Endodermal cell (in vitro differentiated cells): ENCODE results near the gene JAZF1. TPM values are rescaled to one million over a fixed set of nuclear protein-coding genes. Genes with fewer than 3 reads are reported as not detected.

ENCODE experiments used
- DNase-seq: peaks from one replicate; pipeline ENCODE4 v3.0.0-alpha.2; 2017
- H3K27ac ChIP-seq: 2 replicates; pipeline ENCODE4 v1.5.1; 2013; ENCODE audit warnings: mild to moderate bottlenecking, low read depth, low read length, moderate library complexity
- H3K27me3 ChIP-seq: 2 replicates; pipeline ENCODE4 v1.6.1; 2013; ENCODE audit warnings: mild to moderate bottlenecking, low read length, moderate library complexity; ENCODE audit not compliant: insufficient read depth, control insufficient read depth, poor library complexity, severe bottlenecking
- H3K36me3 ChIP-seq: 2 replicates; pipeline ENCODE4 v1.7.0; 2013; ENCODE audit warnings: mild to moderate bottlenecking, low read length, moderate library complexity; ENCODE audit not compliant: control insufficient read depth, insufficient read depth
- H3K4me1 ChIP-seq: one replicate; pipeline ENCODE4 v1.7.0; 2013; ENCODE audit warnings: low read length; ENCODE audit not compliant: control insufficient read depth, insufficient read depth
- H3K4me3 ChIP-seq: 2 replicates; pipeline ENCODE4 v1.5.1; 2013; ENCODE audit warnings: mild to moderate bottlenecking, low read length, moderate library complexity
- H3K9ac ChIP-seq: 2 replicates; pipeline ENCODE4 v1.6.1; 2013; ENCODE audit warnings: mild to moderate bottlenecking, low read length, moderate library complexity; ENCODE audit not compliant: poor library complexity, severe bottlenecking; ENCODE audit errors: extremely low read depth
- H3K9me3 ChIP-seq: 2 replicates; pipeline ENCODE4 v1.6.1; 2013; ENCODE audit warnings: mild to moderate bottlenecking, low read length, moderate library complexity; ENCODE audit not compliant: control insufficient read depth
- H3K27ac Mint-ChIP-seq: 2 replicates; pipeline ENCODE4 v1.8.0; 2020; ENCODE audit warnings: mixed read lengths
- H3K27me3 Mint-ChIP-seq: 2 replicates; pipeline ENCODE4 v1.8.0; 2021; ENCODE audit warnings: mild to moderate bottlenecking, mixed read lengths; ENCODE audit not compliant: insufficient read depth
- H3K36me3 Mint-ChIP-seq: 2 replicates; pipeline ENCODE4 v1.8.0; 2020; ENCODE audit warnings: low read depth, mixed read lengths
- H3K4me1 Mint-ChIP-seq: 2 replicates; pipeline ENCODE4 v1.8.0; 2020; ENCODE audit warnings: mixed read lengths
- H3K4me3 Mint-ChIP-seq: 2 replicates; pipeline ENCODE4 v1.8.0; 2020; ENCODE audit warnings: mild to moderate bottlenecking, moderate library complexity, mixed read lengths
- H3K9me3 Mint-ChIP-seq: 2 replicates; pipeline ENCODE4 v1.8.0; 2020; ENCODE audit warnings: mild to moderate bottlenecking, mixed read lengths
- CTCF ChIP-seq: fragments of 200-600 bp; sonication (generic); conservative IDR thresholded peaks from 2 replicates; pipeline ENCODE4 v1.5.0; 2021; ENCODE audit warnings: antibody characterized with exemption, mild to moderate bottlenecking
- WGBS, 2 experiments: methylation state at CpG; one replicate each; pipeline versions ENCODE4 v1.1.5 to v1.1.7; 2013; ENCODE audit warnings: missing lambda C conversion rate in 2 of 2, mixed read lengths in 1 of 2; ENCODE audit not compliant: insufficient coverage in 1 of 2, insufficient read length in 1 of 2; 5-methylcytosine and 5-hydroxymethylcytosine counted together
- total RNA-seq, 2 donors: library from RNA; stranded (reverse); fragmentation: NEBNext Ultra II Directional in 1 of 2; extraction: Animal tissue kit (Norgen Biotek cat#: 25700) in 1 of 2; gene quantifications; 2 replicates in 1 of 2; 3 replicates in 1 of 2; pipeline ENCODE4 v1.2.1, GENCODE V29; 2021

The JAZF1 gene
- total RNA-seq, 2 donors from 2014 or later: 18.3 to 33.6 TPM

GRCh38 chr7:28106321-28106829 is 74.2 kb downstream of the JAZF1 start:
- Mint-ChIP-seq H3K9me3 (no peaks in the 10 kb centered on the region), H3K4me1 (peaks cover 31% of the 10 kb centered on the region), H3K36me3 (peaks cover 9% of the 10 kb centered on the region), H3K4me3 (no peak overlapping the region), H3K27ac (no peak overlapping the region), H3K27me3 (no peaks in the 10 kb centered on the region)
- WGBS, 2 experiments: 91 to 100% methylated on average over 1 to 6 of the region's 6 CpGs
- H3K9ac ChIP-seq: no peak overlapping the region
- no peak overlapping the region for H3K4me3 ChIP-seq
- H3K36me3 ChIP-seq: no peaks in the 10 kb centered on the region
- no peaks in the 10 kb centered on the region for H3K27me3 ChIP-seq
- no peaks in the 10 kb centered on the region for H3K9me3 ChIP-seq
- DNase-seq: no peak
- peaks cover 9% of the 10 kb centered on the region for H3K4me1 ChIP-seq
- H3K27ac ChIP-seq: no peak overlapping the region
- no peak for TF ChIP-seq CTCF

GRCh38 chr7:28105234-28105633 is 75.4 kb downstream of the JAZF1 start:
- no peak overlapping the region for H3K9ac ChIP-seq
- Mint-ChIP-seq H3K36me3 (peaks cover 9% of the 10 kb centered on the region), H3K27ac (no peak overlapping the region), H3K4me3 (no peak overlapping the region), H3K27me3 (no peaks in the 10 kb centered on the region), H3K4me1 (peaks cover 31% of the 10 kb centered on the region), H3K9me3 (no peaks in the 10 kb centered on the region)
- DNase-seq: no peak
- no peak overlapping the region for H3K4me3 ChIP-seq
- TF ChIP-seq CTCF: no peak
- H3K27ac ChIP-seq: no peak overlapping the region
- no peaks in the 10 kb centered on the region for H3K36me3 ChIP-seq
- no peaks in the 10 kb centered on the region for H3K9me3 ChIP-seq
- whole genome bisulfite sequencing, 2 experiments: 93% methylated on average over 4 to 6 of the region's 6 CpGs
- no peaks in the 10 kb centered on the region for H3K27me3 ChIP-seq
- H3K4me1 ChIP-seq: peaks cover 9% of the 10 kb centered on the region

GRCh38 chr7:28104811-28105210 is 75.8 kb downstream of the JAZF1 start:
- Histone ChIP-seq H3K9ac (no peak overlapping the region), H3K36me3 (no peaks in the 10 kb centered on the region), H3K4me1 (peaks cover 9% of the 10 kb centered on the region), H3K4me3 (no peak overlapping the region), H3K9me3 (no peaks in the 10 kb centered on the region), H3K27ac (no peak overlapping the region), H3K27me3 (no peaks in the 10 kb centered on the region)
- Mint-ChIP-seq H3K9me3 (no peaks in the 10 kb centered on the region), H3K36me3 (peaks cover 8% of the 10 kb centered on the region), H3K4me1 (peaks cover 31% of the 10 kb centered on the region), H3K27me3 (no peaks in the 10 kb centered on the region), H3K27ac (no peak overlapping the region), H3K4me3 (no peak overlapping the region)
- WGBS, 2 experiments: 93 to 100% methylated on average over 2 to 4 of the region's 4 CpGs
- TF ChIP-seq CTCF: no peak
- no peak for DNase-seq
